Neural progenitor cell (in vitro differentiated cells): Measurements from ENCODE around the gene ARID2.

Experiments used
- EZH2 ChIP-seq: fragments of 200-600 bp; sonication (generic); IDR thresholded peaks from 2 replicates; pipeline ENCODE4 v1.6.1; 2017; ENCODE audit warnings: antibody characterized with exemption, mild to moderate bottlenecking, moderate library complexity
- EZH2phosphoT487 ChIP-seq: fragments of 200-600 bp; sonication (generic); IDR thresholded peaks from 2 replicates; pipeline ENCODE4 v1.6.1; 2017; ENCODE audit warnings: antibody characterized with exemption
- TF ChIP-seq, protein P1 (sequence below): fragments of 200-600 bp; sonication (generic); IDR thresholded peaks from 2 replicates; pipeline ENCODE4 v1.5.1; 2017; ENCODE audit warnings: antibody characterized with exemption, mild to moderate bottlenecking

DNA sequence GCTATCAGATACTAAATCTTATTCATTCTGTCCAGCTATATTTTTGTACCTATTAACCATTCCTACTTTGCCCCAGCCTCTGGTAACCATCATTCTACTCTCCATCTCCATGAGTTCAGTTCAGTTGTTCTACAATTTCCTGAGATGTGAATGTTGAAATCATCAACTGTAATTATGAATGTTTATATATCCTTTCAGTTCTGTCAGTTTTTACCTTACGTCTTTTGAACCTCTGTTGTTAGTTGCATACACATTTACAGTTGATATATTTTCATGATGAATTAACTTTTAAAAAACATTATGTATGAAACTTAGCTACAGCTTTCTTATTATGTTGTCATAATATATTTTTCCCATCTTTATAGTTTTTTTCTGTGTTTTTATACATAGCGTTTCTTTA lies 102.1 kb downstream of the ARID2 start:
- TF ChIP-seq, protein P1, sequence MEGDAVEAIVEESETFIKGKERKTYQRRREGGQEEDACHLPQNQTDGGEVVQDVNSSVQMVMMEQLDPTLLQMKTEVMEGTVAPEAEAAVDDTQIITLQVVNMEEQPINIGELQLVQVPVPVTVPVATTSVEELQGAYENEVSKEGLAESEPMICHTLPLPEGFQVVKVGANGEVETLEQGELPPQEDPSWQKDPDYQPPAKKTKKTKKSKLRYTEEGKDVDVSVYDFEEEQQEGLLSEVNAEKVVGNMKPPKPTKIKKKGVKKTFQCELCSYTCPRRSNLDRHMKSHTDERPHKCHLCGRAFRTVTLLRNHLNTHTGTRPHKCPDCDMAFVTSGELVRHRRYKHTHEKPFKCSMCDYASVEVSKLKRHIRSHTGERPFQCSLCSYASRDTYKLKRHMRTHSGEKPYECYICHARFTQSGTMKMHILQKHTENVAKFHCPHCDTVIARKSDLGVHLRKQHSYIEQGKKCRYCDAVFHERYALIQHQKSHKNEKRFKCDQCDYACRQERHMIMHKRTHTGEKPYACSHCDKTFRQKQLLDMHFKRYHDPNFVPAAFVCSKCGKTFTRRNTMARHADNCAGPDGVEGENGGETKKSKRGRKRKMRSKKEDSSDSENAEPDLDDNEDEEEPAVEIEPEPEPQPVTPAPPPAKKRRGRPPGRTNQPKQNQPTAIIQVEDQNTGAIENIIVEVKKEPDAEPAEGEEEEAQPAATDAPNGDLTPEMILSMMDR: no peak
- TF ChIP-seq EZH2phosphoT487 (no peak), EZH2 (no peak)
